Measurements from ENCODE around the gene CHGA. TPM values are rescaled to one million over a fixed set of nuclear protein-coding genes. Genes with fewer than 3 reads are reported as not detected.

Gene CHGA
- polyA plus RNA-seq, 1 donor from 2014 or later, result 131 TPM

- Histone ChIP-seq H3F3A (ENCODE audit: insufficient read depth, low read length, poor library complexity, severe bottlenecking) (no peaks in the 10 kb centered on the region), H3K27me3 (ENCODE audit: insufficient read depth, low read depth, low read length) (no peaks in the 10 kb centered on the region), H3K36me3 (ENCODE audit: insufficient read depth, low read length) (peaks cover 5% of the 10 kb centered on the region), H3K9me3 (ENCODE audit: low read length) (no peaks in the 10 kb centered on the region), H3K4me2 (ENCODE audit: low read length) (no peak overlapping the region), H3K27ac (ENCODE audit: low read length) (no peak overlapping the region), H3K4me3 (ENCODE audit: low read length) (no peak overlapping the region), H2AFZ (ENCODE audit: low read depth, low read length) (no peak overlapping the region), H3K9ac (ENCODE audit: low read length) (no peak overlapping the region), H4K20me1 (ENCODE audit: insufficient read depth) (no peaks in the 10 kb centered on the region), H3K79me2 (replicated peaks; ENCODE audit: insufficient read depth, low read length) (no peaks in the 10 kb centered on the region), H3K9me2 (ENCODE audit: insufficient read depth, low read length) (no peaks in the 10 kb centered on the region)
- TF ChIP-seq SMC3 (conservative IDR thresholded peaks at IDR 0.05; ENCODE audit: poor library complexity), result no peak
- TF ChIP-seq POLR2AphosphoS5 (IDR thresholded peaks at IDR 0.05), result no peak
- TF ChIP-seq MXI1 (conservative IDR thresholded peaks at IDR 0.05; ENCODE audit: poor library complexity, severe bottlenecking), result no peak
- TF ChIP-seq, protein P1, sequence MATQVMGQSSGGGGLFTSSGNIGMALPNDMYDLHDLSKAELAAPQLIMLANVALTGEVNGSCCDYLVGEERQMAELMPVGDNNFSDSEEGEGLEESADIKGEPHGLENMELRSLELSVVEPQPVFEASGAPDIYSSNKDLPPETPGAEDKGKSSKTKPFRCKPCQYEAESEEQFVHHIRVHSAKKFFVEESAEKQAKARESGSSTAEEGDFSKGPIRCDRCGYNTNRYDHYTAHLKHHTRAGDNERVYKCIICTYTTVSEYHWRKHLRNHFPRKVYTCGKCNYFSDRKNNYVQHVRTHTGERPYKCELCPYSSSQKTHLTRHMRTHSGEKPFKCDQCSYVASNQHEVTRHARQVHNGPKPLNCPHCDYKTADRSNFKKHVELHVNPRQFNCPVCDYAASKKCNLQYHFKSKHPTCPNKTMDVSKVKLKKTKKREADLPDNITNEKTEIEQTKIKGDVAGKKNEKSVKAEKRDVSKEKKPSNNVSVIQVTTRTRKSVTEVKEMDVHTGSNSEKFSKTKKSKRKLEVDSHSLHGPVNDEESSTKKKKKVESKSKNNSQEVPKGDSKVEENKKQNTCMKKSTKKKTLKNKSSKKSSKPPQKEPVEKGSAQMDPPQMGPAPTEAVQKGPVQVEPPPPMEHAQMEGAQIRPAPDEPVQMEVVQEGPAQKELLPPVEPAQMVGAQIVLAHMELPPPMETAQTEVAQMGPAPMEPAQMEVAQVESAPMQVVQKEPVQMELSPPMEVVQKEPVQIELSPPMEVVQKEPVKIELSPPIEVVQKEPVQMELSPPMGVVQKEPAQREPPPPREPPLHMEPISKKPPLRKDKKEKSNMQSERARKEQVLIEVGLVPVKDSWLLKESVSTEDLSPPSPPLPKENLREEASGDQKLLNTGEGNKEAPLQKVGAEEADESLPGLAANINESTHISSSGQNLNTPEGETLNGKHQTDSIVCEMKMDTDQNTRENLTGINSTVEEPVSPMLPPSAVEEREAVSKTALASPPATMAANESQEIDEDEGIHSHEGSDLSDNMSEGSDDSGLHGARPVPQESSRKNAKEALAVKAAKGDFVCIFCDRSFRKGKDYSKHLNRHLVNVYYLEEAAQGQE (IDR thresholded peaks at IDR 0.05; ENCODE audit: borderline replicate concordance), result no peak
- TF ChIP-seq, protein P2, sequence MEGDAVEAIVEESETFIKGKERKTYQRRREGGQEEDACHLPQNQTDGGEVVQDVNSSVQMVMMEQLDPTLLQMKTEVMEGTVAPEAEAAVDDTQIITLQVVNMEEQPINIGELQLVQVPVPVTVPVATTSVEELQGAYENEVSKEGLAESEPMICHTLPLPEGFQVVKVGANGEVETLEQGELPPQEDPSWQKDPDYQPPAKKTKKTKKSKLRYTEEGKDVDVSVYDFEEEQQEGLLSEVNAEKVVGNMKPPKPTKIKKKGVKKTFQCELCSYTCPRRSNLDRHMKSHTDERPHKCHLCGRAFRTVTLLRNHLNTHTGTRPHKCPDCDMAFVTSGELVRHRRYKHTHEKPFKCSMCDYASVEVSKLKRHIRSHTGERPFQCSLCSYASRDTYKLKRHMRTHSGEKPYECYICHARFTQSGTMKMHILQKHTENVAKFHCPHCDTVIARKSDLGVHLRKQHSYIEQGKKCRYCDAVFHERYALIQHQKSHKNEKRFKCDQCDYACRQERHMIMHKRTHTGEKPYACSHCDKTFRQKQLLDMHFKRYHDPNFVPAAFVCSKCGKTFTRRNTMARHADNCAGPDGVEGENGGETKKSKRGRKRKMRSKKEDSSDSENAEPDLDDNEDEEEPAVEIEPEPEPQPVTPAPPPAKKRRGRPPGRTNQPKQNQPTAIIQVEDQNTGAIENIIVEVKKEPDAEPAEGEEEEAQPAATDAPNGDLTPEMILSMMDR (IDR thresholded peaks at IDR 0.05; ENCODE audit: poor library complexity, severe bottlenecking), result no peak
- TF ChIP-seq RAD21 (conservative IDR thresholded peaks at IDR 0.05), result no peak
- no peak for TF ChIP-seq TAF1 (IDR thresholded peaks at IDR 0.05; ENCODE audit: low read depth)
These were observed 37.1 kb downstream of the CHGA start for GRCh38 chr14:92959761-92960680.

DNA sequence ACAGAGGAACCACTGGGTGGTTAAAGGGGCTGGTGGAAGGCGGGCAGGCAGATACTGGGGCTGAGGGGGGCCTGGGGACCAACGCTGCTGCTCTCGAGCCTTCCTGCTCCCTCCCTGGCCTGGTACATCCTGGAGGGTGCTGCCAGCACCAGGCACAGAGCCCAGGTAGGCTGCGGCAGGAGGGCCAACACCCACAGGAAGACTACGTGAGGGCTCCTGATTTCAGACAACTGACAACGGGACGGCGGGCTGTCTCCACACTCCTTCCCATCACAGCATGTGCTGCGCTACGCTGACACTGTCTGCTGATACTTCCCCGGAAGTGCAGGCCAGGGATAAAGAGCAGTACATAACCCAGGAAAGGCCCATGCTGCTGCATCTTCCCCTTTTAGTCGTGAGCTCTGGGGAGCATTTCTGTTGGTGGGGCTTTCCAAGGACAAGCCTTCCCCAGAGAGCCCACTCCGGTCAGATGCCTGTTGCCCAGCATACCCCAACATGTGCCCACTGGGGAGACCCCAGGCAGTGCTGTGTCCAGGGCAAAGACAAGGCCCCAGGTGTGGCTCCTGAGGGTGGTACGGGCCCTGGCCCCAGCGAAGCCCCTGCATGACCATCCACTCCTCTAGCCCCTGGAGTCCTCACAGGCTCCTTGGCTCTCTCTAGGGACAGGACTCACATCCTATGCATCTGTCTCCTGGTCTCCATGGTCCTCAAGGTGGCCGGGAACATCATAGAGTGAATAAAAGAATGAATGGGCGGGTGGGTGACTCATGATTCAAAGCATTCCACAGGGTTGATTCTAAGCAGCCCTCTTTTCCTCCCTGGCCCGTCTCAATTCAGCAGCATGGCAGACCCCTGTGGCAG is 38.0 kb downstream of the CHGA start:
- Histone ChIP-seq H4K20me1 (ENCODE audit: insufficient read depth) (no peaks in the 10 kb centered on the region), H3K9ac (ENCODE audit: low read length) (no peak overlapping the region), H3K9me2 (ENCODE audit: insufficient read depth, low read length) (no peaks in the 10 kb centered on the region), H3K27ac (ENCODE audit: low read length) (no peak overlapping the region), H2AFZ (ENCODE audit: low read depth, low read length) (no peak overlapping the region), H3K27me3 (ENCODE audit: insufficient read depth, low read depth, low read length) (no peaks in the 10 kb centered on the region), H3F3A (ENCODE audit: insufficient read depth, low read length, poor library complexity, severe bottlenecking) (no peaks in the 10 kb centered on the region), H3K4me2 (ENCODE audit: low read length) (no peak overlapping the region), H3K79me2 (replicated peaks; ENCODE audit: insufficient read depth, low read length) (no peaks in the 10 kb centered on the region), H3K36me3 (ENCODE audit: insufficient read depth, low read length) (peaks cover 5% of the 10 kb centered on the region), H3K4me3 (ENCODE audit: low read length) (no peak overlapping the region), H3K9me3 (ENCODE audit: low read length) (no peaks in the 10 kb centered on the region)
- TF ChIP-seq, protein P1 (IDR thresholded peaks at IDR 0.05; ENCODE audit: borderline replicate concordance), result no peak
- TF ChIP-seq RAD21 (conservative IDR thresholded peaks at IDR 0.05), result no peak
- TF ChIP-seq TAF1 (IDR thresholded peaks at IDR 0.05; ENCODE audit: low read depth), result no peak
- TF ChIP-seq MXI1 (conservative IDR thresholded peaks at IDR 0.05; ENCODE audit: poor library complexity, severe bottlenecking), result no peak
- no peak for TF ChIP-seq SMC3 (conservative IDR thresholded peaks at IDR 0.05; ENCODE audit: poor library complexity)
- TF ChIP-seq, protein P2 (IDR thresholded peaks at IDR 0.05; ENCODE audit: poor library complexity, severe bottlenecking), result no peak
- no peak for TF ChIP-seq EZH2 (IDR thresholded peaks at IDR 0.05; ENCODE audit: borderline replicate concordance, insufficient read depth, low read length, poor library complexity, severe bottlenecking)
- no peak for TF ChIP-seq POLR2AphosphoS5 (IDR thresholded peaks at IDR 0.05)
- TF ChIP-seq EP300 (conservative IDR thresholded peaks at IDR 0.05; ENCODE audit: poor library complexity, severe bottlenecking), result no peak

All from neural cell (in vitro differentiated cells).